Germinal center (tissue), 1 donor: ENCODE results near the gene PIGX.
A peak's percentile ranks its signal among the peaks of the same experiment; 100 is the strongest.

Experiments
- DNase-seq: peaks from one replicate; pipeline ENCODE4 v3.0.0; 2012; ENCODE audit warnings: mixed read lengths, low spot score

Gene PIGX

GRCh38 chr3:196711838-196712513 is at the start of gene PIGX, which contains the start of gene CEP19:
PIGX (plus strand) TSS chr3:196712377.
CEP19 (minus strand) TSS chr3:196712250; CDS start chr3:196708657, 3,593 bp downstream.
- DNase-seq = peak; percentile 98

DNA sequence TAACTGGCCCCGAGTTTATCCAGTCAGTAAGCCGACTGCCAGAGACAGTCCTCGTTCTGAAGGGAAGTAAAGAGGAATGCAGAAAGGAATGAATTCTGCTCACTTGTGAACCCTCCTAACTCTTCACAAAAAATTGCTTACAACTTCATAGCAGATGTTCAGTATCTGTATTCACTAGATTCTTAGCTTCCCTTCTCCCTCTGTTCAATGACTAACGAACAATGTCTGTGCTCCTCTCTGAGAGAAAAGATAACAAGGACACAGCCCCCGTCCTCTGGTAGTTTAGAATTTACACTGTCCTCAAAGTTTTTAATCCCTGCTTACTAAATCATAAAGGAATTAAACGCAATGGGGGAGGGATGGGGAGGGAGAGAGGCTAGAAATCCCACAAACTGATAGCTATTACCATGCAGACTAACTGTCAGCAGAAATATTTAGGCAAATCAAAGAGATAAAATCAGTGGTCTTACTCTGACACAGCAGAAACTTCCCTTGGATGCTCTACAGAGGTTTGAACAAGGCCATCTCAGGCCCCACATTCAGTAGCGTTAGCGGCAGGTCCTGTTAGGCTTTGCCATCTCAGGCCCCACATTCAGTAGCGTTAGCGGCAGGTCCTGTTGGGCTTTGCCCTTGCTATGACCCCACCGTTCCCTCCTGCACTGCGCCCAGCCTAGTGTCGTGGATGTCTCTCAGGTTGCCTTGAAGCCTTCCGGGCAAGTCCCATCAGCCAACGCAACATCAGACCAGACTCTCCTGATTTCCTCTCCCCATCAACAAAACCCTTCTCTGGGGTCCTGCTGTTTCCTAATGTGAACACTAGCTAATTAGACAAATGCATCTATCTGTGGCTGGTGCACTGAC is 49.2 kb upstream of the PIGX start:
- DNase-seq = no peak

GRCh38 chr3:196666001-196666867 is 45.9 kb upstream of the PIGX start:
- no peak for DNase-seq

DNA sequence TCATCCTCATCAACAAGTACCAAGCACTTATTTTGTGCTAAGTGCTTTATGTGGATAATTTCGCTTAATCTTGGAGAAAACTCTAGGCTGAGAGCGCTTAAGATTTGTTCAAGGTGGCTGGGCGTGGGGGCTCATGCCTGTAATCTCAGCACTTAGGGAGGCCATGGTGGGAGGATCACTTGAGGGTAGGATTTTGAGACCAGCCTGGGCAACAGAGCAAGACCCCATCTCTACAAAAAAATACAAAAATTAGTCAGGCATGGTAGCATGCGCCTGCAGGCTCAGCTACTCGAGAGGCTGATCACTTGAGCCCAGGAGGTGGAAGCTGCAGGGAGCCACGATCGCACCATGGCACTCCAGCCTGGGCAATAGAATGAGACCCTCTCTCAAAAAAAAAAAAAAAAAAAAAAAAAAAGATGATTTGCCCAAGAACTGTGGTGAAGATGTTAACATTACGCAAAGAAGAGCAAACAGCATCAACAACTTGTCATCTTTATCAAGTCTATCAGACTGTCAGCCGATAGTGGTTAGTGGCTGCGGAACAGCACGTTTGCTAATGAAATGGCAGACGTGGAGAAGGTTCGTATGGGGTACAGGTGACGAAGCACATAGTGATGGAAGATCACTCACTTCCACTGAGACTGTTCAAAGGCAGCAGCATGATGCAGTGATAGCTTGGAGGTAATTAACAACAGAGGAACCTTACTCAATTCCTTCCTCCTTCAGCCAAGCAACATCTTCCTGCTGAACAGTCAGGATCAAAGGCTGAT is 44.9 kb upstream of the PIGX start:
- no peak for DNase-seq

DNA sequence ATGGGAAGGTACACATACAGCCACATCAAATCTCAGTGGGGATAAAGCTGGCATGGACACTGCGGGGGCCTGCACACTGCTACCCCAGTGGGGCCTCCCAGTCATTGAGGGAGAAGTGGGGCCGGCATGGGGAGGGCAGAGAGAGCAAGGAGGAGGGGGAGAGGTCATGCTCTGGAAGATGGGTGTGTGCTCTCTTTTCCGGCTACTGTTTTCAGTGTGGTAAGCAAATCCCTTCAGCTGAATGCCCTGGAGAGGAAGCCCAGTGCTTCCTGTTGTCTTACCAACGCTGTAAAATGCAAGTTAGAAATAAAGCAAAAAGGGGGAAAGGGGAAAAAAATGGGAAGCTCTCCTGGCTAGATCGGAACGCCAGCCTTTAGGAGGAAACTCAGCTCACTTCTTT is 41.8 kb upstream of the PIGX start:
- no peak for DNase-seq

- DNase-seq = no peak
Measured at GRCh38 chr3:196673632-196674031, 38.5 kb upstream of the PIGX start.

- no peak for DNase-seq
Measured at GRCh38 chr3:196677353-196677752, 34.8 kb upstream of the PIGX start.

DNA sequence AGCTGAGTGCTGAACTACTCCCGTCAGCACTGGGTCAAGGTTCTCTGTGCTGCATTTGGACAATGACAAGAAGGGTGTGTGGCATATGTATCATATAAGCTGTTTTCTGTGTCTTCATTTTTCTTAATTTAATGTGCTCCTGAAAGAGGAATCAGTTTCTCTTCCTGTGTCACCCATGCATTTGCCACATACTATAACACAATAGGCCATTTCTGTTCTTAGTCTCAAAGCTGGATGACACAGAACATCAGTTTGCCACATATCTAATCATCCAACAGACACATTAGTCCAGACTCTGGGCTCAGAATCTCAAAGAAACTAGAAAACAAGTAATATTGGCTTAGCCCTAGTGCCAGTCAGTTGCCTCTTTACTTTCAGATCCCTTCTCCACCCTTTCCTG is 34.2 kb upstream of the PIGX start:
- no peak for DNase-seq

- DNase-seq = peak; percentile 64
Measured at GRCh38 chr3:196684548-196685407, 27.4 kb upstream of the PIGX start.

DNA sequence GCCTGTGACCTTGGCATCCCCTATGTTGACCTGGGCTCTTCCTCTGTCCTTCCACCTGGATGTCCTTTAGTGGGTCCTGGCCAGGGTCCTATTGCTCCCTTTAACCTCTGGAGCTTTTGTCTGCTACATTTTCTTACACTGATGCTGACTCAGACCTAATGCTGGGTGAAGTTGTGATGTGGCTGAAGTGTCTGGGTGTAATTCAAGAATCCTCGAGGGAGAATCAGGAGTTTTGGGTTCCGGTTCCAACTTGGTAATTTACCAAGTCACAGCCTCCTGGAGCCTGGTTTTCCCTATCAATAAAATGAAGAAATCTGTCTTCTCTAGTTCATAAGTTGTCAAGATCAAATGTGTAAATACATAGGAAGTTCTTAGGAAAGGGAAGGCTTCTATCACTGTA is 25.7 kb upstream of the PIGX start:
- no peak for DNase-seq

DNA sequence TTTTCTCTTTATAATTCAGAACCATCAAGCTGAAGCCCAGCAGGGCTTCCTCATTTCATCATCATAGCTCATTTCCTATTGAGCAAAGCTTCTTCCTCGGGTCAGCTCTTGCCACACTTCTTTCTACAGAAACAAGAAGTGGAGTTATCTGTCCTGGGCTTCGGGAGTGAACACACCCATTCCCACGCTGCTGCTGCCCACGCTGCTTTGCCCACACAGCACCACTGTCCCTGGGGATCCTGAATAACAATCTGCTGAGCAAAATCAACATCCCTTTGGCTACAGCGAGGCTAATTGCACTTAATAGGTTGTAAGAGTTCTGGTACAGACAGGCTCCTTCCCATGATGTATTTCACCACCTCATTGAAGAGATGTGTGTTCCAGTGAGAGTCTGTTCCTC is 23.8 kb upstream of the PIGX start:
- DNase-seq = no peak

DNA sequence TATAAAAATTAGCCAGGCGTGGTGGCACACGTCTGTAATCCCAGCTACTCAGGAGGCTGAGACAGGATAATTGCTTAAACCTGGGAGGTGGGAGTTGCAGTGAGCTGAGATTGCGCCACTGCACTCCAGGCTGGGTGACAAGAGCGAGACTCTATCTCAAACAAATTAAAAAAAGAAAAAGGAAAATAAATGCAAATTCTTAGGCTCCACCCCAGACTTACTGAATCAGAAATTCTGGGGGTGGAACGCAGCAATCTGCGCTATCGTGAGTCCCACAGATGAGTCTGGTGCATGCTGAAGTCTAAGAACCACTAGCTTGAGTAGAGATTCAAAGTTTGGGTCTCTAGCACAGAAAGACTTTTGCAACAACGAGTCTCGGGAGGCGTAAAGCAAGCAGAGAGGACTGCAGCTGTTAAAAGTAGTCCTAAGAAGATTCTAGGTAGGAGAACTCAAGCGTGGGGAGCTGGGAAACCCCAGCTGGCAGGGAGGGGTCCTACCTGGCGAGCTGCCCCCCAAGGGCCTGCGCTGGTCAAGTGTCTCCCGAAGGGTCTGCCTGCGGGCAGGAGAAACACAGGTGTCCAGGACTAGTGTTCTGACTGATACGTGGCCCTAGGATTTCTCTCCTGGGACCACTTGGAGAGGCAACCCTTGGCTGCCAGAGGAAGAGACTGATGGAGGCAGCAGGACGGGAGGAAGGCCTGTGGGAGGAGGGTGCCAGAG is 22.1 kb upstream of the PIGX start:
- DNase-seq = no peak

- DNase-seq = no peak
Measured at GRCh38 chr3:196691386-196691785, 20.8 kb upstream of the PIGX start.

- peak; percentile 58 for DNase-seq
Measured at GRCh38 chr3:196694202-196694638, 18.0 kb upstream of the PIGX start.

DNA sequence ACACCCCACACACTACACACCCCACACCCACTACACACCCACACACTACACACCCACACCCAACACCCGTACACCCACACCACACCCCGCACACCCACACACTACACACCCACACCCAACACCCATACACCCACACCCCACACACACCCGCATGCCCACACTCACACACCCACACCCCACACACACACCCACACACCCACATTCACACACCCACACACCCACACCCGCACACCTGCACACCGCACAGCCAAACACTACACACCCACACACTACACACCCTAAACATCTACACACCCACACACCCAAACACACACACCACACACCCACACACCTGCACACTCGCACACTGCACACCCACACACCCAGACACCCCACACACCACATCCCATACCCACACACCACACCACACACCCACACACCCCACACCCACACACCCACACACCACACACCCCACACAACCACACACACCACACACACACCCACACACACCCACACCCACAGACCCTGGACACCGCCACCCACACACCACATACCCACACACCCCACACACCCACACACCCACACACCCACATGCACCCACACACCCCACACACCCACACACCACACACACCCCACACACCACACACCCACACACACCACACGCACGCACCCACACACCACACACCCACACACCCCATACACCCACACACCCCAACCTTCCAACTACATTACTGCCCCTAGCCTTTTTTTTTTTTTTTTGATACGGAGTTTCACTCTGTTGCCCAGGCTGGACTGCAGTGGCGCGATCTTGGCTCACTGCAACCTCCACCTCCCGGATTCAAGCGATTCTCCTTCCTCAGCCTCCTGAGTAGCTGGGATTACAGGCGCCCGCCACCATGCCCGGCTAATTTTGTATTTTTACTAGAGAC is 17.0 kb upstream of the PIGX start:
- no peak for DNase-seq

GRCh38 chr3:196695849-196696226 is 16.3 kb upstream of the PIGX start:
- DNase-seq = no peak

- no peak for DNase-seq
Measured at GRCh38 chr3:196697270-196697669, 14.9 kb upstream of the PIGX start.

DNA sequence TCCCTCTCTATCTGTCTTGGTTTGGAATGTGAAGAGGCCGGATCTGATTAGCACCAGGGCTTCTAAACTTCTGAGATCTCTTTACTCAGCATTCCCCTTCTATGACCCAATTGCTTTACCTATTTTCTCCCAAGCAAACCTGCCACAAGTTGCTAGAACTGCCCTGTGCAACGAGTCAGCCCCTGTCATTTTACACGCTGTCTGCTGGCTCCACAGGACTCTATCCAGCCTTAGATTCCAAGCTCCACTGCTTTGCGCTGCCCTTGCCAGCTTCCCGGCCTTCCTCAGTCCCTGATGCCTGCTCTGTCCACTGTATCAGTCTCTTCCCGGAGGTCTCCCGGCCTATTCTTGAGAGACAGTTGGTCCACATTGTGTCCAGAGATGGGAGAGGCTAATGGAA is 12.4 kb upstream of the PIGX start:
- no peak for DNase-seq

DNA sequence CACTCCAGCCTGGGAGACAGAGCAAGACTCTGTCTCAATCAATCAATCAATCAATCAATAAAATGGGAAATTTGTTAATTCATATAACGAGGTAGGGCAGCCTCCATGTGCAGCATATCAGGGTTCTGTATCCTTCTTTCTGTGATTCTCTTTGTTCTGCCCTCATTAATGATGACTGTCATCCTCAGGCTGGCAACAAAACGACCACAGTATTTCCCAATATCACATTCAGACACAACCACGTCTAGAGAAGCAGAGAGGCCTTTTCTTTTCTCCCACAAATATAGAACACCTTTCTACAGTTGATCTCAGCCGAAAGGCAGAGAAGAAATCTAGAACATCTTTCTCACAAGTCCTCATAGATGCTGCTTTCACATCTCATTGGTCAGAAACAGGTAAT is 11.4 kb upstream of the PIGX start:
- no peak for DNase-seq
